ENCODE measurements around the gene CEACAM19. TPM values are rescaled to one million over a fixed set of nuclear protein-coding genes. Genes with fewer than 3 reads are reported as not detected.

CEACAM19 gene
- total and polyA plus RNA-seq, 9 of the 15 experiments (the other 6 are each of a cell fraction or from before 2014, with no cell fraction given) = 0.15 to 0.30 (median 0.23) TPM; not detected in 5

- TF ChIP-seq PHF20 (IDR thresholded peaks at IDR 0.05; ENCODE audit: partially characterized antibody) (no peak), SAP30 (IDR thresholded peaks at IDR 0.05; ENCODE audit: borderline replicate concordance, insufficient read depth, low read depth, low read length, poor library complexity, severe bottlenecking) (no peak), ZNF274 (IDR thresholded peaks at IDR 0.05; ENCODE audit: borderline replicate concordance, low read depth, low read length) (no peak), OTX1 (CRISPR knock-in tag; IDR thresholded peaks at IDR 0.05) (no peak), NCOA1 (IDR thresholded peaks at IDR 0.05; ENCODE audit: low read depth) (no peak), ZNF589 (CRISPR knock-in tag; IDR thresholded peaks at IDR 0.05; ENCODE audit: low read depth) (no peak), HMG20A (CRISPR knock-in tag; conservative IDR thresholded peaks at IDR 0.05) (no peak), ZNF12 (CRISPR knock-in tag; IDR thresholded peaks at IDR 0.05) (no peak)
Observed at GRCh38 chr19:44664976-44665375, 6.3 kb upstream of the CEACAM19 start (continued).

GRCh38 chr19:44666852-44667556, 4.3 kb upstream of the CEACAM19 start:
- Histone ChIP-seq H3K9me1 (ENCODE audit: control insufficient read depth, insufficient read depth, low read length) (no peaks in the 10 kb centered on the region), H3K9ac (ENCODE audit: insufficient read depth in 1 of 2, low read depth in 2 of 2, low read length in 2 of 2) (no peak overlapping the region), H3K4me3 (no peak overlapping the region), H3K79me2 (ENCODE audit: control insufficient read depth, insufficient read depth, low read length) (no peaks in the 10 kb centered on the region), H2AFZ (ENCODE audit: low read depth, low read length) (0 out of 2 replicates have a peak overlapping the region, but pooled peaks have one; percentile 7), H3K27ac (ENCODE audit: extremely low read depth, low read depth, low read length) (no peak overlapping the region), H3K9me3 (replicated peaks; ENCODE audit: control insufficient read depth, insufficient read depth, low read depth, low read length) (no peaks in the 10 kb centered on the region), H3K36me3 (ENCODE audit: control insufficient read depth, insufficient read depth, low read length) (peaks cover 5% of the 10 kb centered on the region; the same call in 2 of the 3 replicates), H4K20me1 (replicated peaks; ENCODE audit: control insufficient read depth, insufficient read depth, low read length) (no peaks in the 10 kb centered on the region), H3K4me1 (replicated peaks in 1 of 2; ENCODE audit: control insufficient read depth in 2 of 2, insufficient read depth in 2 of 2, low read length in 2 of 2) (peaks cover 0 to 5% of the 10 kb centered on the region in 2 experiments; a peak in 4 of 5 replicates), H3K27me3 (ENCODE audit: control insufficient read depth in 2 of 2, insufficient read depth in 2 of 2, low read length in 2 of 2) (no peaks in the 10 kb centered on the region), H3K4me2 (ENCODE audit: insufficient read depth, low read length) (no peak overlapping the region)
- FAIRE-seq (no peak), ATAC-seq (peak; percentile 21; the same call in 1 of the 3 replicates), DNase-seq (ENCODE audit: extremely low read depth in 1 of 4, low spot score in 3 of 4) (peak in 1 of 4 experiments; percentile 27)
- 33% methylated on average over 7 of the region's 7 CpGs for WGBS (ENCODE audit: insufficient coverage, low coverage, missing lambda C conversion rate)
- no peak for TF ChIP-seq PHTF2 (CRISPR knock-in tag; IDR thresholded peaks at IDR 0.05)
- 0 out of 2 replicates have a peak, but pooled peaks have one; percentile 32 for TF ChIP-seq SPI1 (IDR thresholded peaks at IDR 0.05; ENCODE audit: borderline replicate concordance, low read depth, low read length)
- POLR2A ChIA-PET = interaction anchor here (0.6 kb wide), 1 partner anchor 90 kb away, joined by 3 read pairs; no protein-coding TSS in a partner anchor
- BruUV-seq (replicated peaks) = no TSS peak
- in situ Hi-C loops (cut with MboI) = no loop called here
- intact Hi-C loops (cut with micrococcal nuclease) = no loop called here
- CTCF ChIA-PET (ENCODE audit: low intra/inter-chr PET ratio) = no interaction called here
